RWPE2 (cell line): ENCODE results near the gene SPINT2.

Source experiments
- ATAC-seq: fragments of 200-7000 bp; cut with Tn5 transposase; 3 replicates; pipeline ENCODE4 v1.9.1; 2021; ENCODE audit warnings: low read depth
- DNase-seq: peaks from one replicate; pipeline ENCODE4 v3.0.0-alpha.2; 2020; ENCODE audit warnings: low spot score
- H3K27ac ChIP-seq: fragments of 450-650 bp; 2 replicates; pipeline ENCODE4 v1.5.1; 2017; ENCODE audit warnings: mild to moderate bottlenecking; ENCODE audit not compliant: poor library complexity, severe bottlenecking
- H3K27me3 ChIP-seq: fragments of 250-450 bp; sonication (Bioruptor Pico); 2 replicates; pipeline ENCODE4 v1.5.1; 2021; ENCODE audit warnings: mild to moderate bottlenecking, moderate library complexity; ENCODE audit not compliant: insufficient read depth, poor library complexity, severe bottlenecking
- H3K36me3 ChIP-seq: fragments of 250-450 bp; sonication (Bioruptor Pico); 2 replicates; pipeline ENCODE4 v1.5.1; 2020; ENCODE audit warnings: low read depth, mild to moderate bottlenecking, moderate library complexity
- H3K4me1 ChIP-seq: fragments of 250-450 bp; sonication (Bioruptor Pico); 2 replicates; pipeline ENCODE4 v1.5.1; 2021; ENCODE audit warnings: mild to moderate bottlenecking, moderate library complexity; ENCODE audit not compliant: insufficient read depth, poor library complexity, severe bottlenecking
- H3K4me3 ChIP-seq: fragments of 250-450 bp; sonication (Bioruptor Pico); 2 replicates; pipeline ENCODE4 v1.5.1; 2021; ENCODE audit warnings: mild to moderate bottlenecking, moderate library complexity; ENCODE audit not compliant: severe bottlenecking
- H3K9me3 ChIP-seq: fragments of 250-450 bp; sonication (Bioruptor Pico); 2 replicates; pipeline ENCODE4 v1.5.1; 2021; ENCODE audit warnings: mild to moderate bottlenecking, moderate library complexity; ENCODE audit not compliant: severe bottlenecking
- TF ChIP-seq, protein P1 (sequence below): fragments of 450-650 bp; IDR thresholded peaks from one replicate; pipeline ENCODE4 v1.5.1; 2017; ENCODE audit warnings: mild to moderate bottlenecking, moderate library complexity; ENCODE audit not compliant: poor library complexity, severe bottlenecking

Gene SPINT2

DNA sequence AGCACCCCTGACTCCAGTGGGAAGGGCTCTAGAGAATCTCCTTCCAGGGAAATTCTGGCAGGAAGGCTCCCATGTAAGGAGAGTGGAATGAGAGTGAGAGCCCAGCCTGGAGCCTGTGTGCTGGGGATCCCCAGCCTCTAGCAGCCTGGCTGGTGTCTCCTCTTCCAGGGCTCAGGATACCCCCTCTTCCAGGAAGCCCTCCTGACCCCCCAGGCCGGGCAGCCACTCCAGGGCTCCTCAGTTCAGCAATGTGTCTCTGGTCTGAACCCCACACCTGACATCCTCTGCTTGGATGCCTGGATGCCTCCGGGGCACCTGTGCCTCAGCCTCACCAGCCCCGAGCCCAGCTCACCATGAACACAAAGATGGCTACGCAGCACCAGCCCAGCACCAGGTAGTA, 42.7 kb downstream of the SPINT2 start:
- Histone ChIP-seq H3K36me3 (peaks cover 31% of the 10 kb centered on the region), H3K4me3 (no peak overlapping the region), H3K9me3 (no peaks in the 10 kb centered on the region), H3K27me3 (no peaks in the 10 kb centered on the region), H3K4me1 (peaks cover 10% of the 10 kb centered on the region), H3K27ac (no peak overlapping the region)
- ATAC-seq (no peak), DNase-seq (no peak)
- TF ChIP-seq, protein P1, sequence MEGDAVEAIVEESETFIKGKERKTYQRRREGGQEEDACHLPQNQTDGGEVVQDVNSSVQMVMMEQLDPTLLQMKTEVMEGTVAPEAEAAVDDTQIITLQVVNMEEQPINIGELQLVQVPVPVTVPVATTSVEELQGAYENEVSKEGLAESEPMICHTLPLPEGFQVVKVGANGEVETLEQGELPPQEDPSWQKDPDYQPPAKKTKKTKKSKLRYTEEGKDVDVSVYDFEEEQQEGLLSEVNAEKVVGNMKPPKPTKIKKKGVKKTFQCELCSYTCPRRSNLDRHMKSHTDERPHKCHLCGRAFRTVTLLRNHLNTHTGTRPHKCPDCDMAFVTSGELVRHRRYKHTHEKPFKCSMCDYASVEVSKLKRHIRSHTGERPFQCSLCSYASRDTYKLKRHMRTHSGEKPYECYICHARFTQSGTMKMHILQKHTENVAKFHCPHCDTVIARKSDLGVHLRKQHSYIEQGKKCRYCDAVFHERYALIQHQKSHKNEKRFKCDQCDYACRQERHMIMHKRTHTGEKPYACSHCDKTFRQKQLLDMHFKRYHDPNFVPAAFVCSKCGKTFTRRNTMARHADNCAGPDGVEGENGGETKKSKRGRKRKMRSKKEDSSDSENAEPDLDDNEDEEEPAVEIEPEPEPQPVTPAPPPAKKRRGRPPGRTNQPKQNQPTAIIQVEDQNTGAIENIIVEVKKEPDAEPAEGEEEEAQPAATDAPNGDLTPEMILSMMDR = no peak

DNA sequence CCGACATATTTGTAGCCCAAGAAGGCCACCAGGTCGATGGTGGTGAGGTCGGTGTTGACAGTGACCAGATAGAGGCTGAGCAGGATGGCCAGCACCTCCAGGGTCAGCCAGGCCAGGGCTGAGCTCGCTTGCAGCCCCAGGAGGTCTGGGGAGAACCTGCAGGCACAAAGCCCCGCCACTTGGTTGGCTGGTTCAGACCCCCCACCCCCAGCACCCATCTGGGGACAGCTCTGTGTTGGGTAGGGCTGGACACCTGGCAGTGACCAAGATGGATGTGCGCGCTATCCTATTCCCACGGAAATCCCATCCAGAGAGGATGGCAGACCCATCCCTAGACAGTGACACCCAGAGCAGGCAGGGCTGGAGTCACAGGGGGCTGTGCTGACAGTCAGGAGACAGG, 43.2 kb downstream of the SPINT2 start:
- TF ChIP-seq, protein P1 = no peak
- no peak for ATAC-seq
- Histone ChIP-seq H3K4me1 (peaks cover 10% of the 10 kb centered on the region), H3K27ac (no peak overlapping the region), H3K4me3 (no peak overlapping the region), H3K27me3 (no peaks in the 10 kb centered on the region), H3K9me3 (no peaks in the 10 kb centered on the region), H3K36me3 (peaks cover 31% of the 10 kb centered on the region)
- DNase-seq = no peak

- no peak overlapping the region for H3K27ac ChIP-seq
- H3K9me3 ChIP-seq = no peaks in the 10 kb centered on the region
- peaks cover 9% of the 10 kb centered on the region for H3K4me1 ChIP-seq
- H3K36me3 ChIP-seq = peaks cover 31% of the 10 kb centered on the region
- H3K4me3 ChIP-seq = no peak overlapping the region
- no peak for DNase-seq
- TF ChIP-seq, protein P1 = no peak
- H3K27me3 ChIP-seq = no peaks in the 10 kb centered on the region
- ATAC-seq = no peak
Measured at GRCh38 chr19:38308006-38308766, 43.8 kb downstream of the SPINT2 start.

- TF ChIP-seq, protein P1 = no peak
- Histone ChIP-seq H3K27ac (no peak overlapping the region), H3K27me3 (no peaks in the 10 kb centered on the region), H3K4me3 (no peak overlapping the region), H3K4me1 (peaks cover 5% of the 10 kb centered on the region), H3K36me3 (peaks cover 31% of the 10 kb centered on the region), H3K9me3 (no peaks in the 10 kb centered on the region)
- DNase-seq = no peak
- no peak for ATAC-seq
Measured at GRCh38 chr19:38308926-38309614, 44.7 kb downstream of the SPINT2 start.
